Activated T-helper 2 cell treated with anti-CD3 and anti-CD28 coated beads, Interferon-gamma antibody, Interleukin-2, Interleukin-4, amounts not matched to agents 10 μg/mL and 5 μg/mL and 100 μg/mL, durations not matched to agents 14 hours and 24 hours and 36 hours (primary cell): ENCODE measurements around the gene PLCG1. TPM values are rescaled to one million over a fixed set of nuclear protein-coding genes. Genes with fewer than 3 reads are reported as not detected.

Experiments
- DNase-seq: peaks from one replicate; pipeline ENCODE4 v3.0.0; 2021; ENCODE audit warnings: low spot score
- H3K27ac Mint-ChIP-seq: one replicate; pipeline ENCODE4 v1.8.0; 2021; ENCODE audit warnings: mixed read lengths
- H3K27me3 Mint-ChIP-seq: one replicate; pipeline ENCODE4 v1.8.0; 2021; ENCODE audit warnings: low read depth, mixed read lengths
- H3K36me3 Mint-ChIP-seq: one replicate; pipeline ENCODE4 v1.8.0; 2021; ENCODE audit warnings: low read depth, mixed read lengths
- H3K4me1 Mint-ChIP-seq: one replicate; pipeline ENCODE4 v1.8.0; 2021; ENCODE audit warnings: low read depth, mixed read lengths
- H3K4me3 Mint-ChIP-seq: one replicate; pipeline ENCODE4 v1.8.0; 2021; ENCODE audit warnings: low read depth, mild to moderate bottlenecking, moderate library complexity, mixed read lengths
- H3K9me3 Mint-ChIP-seq: one replicate; pipeline ENCODE4 v1.8.0; 2021; ENCODE audit warnings: mixed read lengths
- intact Hi-C: fragments of 100-400 bp; cut with micrococcal nuclease; formaldehyde crosslinking; loops from one replicate; pipeline ENCODE4 v1.15.1; 2023
- total RNA-seq: library from RNA; stranded (reverse); gene quantifications from 2 replicates; pipeline ENCODE4 v1.2.3, GENCODE V29; 2022

The PLCG1 gene
- total RNA-seq, 1 donor from 2014 or later: 187 TPM

GRCh38 chr20:41204304-41205265, 67.2 kb downstream of the PLCG1 start:
- H3K36me3 Mint-ChIP-seq: peaks cover 7% of the 10 kb centered on the region
- H3K9me3 Mint-ChIP-seq: no peaks in the 10 kb centered on the region
- intact Hi-C loops: no loop called here
- H3K27me3 Mint-ChIP-seq: peaks cover 8% of the 10 kb centered on the region
- no peak overlapping the region for H3K4me3 Mint-ChIP-seq
- H3K4me1 Mint-ChIP-seq: no peaks in the 10 kb centered on the region
- H3K27ac Mint-ChIP-seq: no peak overlapping the region
- DNase-seq: no peak

GRCh38 chr20:41205313-41205712, 68.0 kb downstream of the PLCG1 start:
- Mint-ChIP-seq H3K4me3 (no peak overlapping the region), H3K27me3 (peaks cover 8% of the 10 kb centered on the region), H3K27ac (no peak overlapping the region), H3K36me3 (peaks cover 3% of the 10 kb centered on the region), H3K4me1 (no peaks in the 10 kb centered on the region), H3K9me3 (no peaks in the 10 kb centered on the region)
- intact Hi-C loops: no loop called here
- no peak for DNase-seq

- intact Hi-C loops: no loop called here
- H3K4me3 Mint-ChIP-seq: no peak overlapping the region
- H3K9me3 Mint-ChIP-seq: no peaks in the 10 kb centered on the region
Measured at GRCh38 chr20:41213150-41213820, 75.9 kb downstream of the PLCG1 start.

GRCh38 chr20:41214202-41214601, 76.9 kb downstream of the PLCG1 start:
- no peak overlapping the region for H3K4me3 Mint-ChIP-seq
- intact Hi-C loops: no loop called here
- H3K36me3 Mint-ChIP-seq: no peaks in the 10 kb centered on the region
- H3K27me3 Mint-ChIP-seq: peaks cover 5% of the 10 kb centered on the region
- no peaks in the 10 kb centered on the region for H3K4me1 Mint-ChIP-seq
- no peak overlapping the region for H3K27ac Mint-ChIP-seq
- DNase-seq: no peak
- H3K9me3 Mint-ChIP-seq: no peaks in the 10 kb centered on the region

More at GRCh38 chr20:41213150-41213820, 75.9 kb downstream of the PLCG1 start:
- Mint-ChIP-seq H3K27me3 (peaks cover 6% of the 10 kb centered on the region), H3K4me1 (no peaks in the 10 kb centered on the region), H3K36me3 (no peaks in the 10 kb centered on the region), H3K27ac (no peak overlapping the region)
- no peak for DNase-seq

GRCh38 chr20:41214666-41215065, 77.3 kb downstream of the PLCG1 start:
- DNase-seq: no peak
- intact Hi-C loops: no loop called here
- Mint-ChIP-seq H3K4me3 (no peak overlapping the region), H3K4me1 (no peaks in the 10 kb centered on the region), H3K9me3 (no peaks in the 10 kb centered on the region), H3K36me3 (no peaks in the 10 kb centered on the region), H3K27me3 (peaks cover 3% of the 10 kb centered on the region), H3K27ac (no peak overlapping the region)

GRCh38 chr20:41217422-41217821, 80.1 kb downstream of the PLCG1 start:
- no peak overlapping the region for H3K4me3 Mint-ChIP-seq
- H3K36me3 Mint-ChIP-seq: no peaks in the 10 kb centered on the region
- intact Hi-C loops: no loop called here
- peaks cover 3% of the 10 kb centered on the region for H3K27me3 Mint-ChIP-seq
- no peaks in the 10 kb centered on the region for H3K4me1 Mint-ChIP-seq
- H3K27ac Mint-ChIP-seq: no peak overlapping the region
- no peaks in the 10 kb centered on the region for H3K9me3 Mint-ChIP-seq
- DNase-seq: no peak

GRCh38 chr20:41218466-41218865, 81.1 kb downstream of the PLCG1 start:
- no peaks in the 10 kb centered on the region for H3K4me1 Mint-ChIP-seq
- H3K36me3 Mint-ChIP-seq: no peaks in the 10 kb centered on the region
- H3K4me3 Mint-ChIP-seq: no peak overlapping the region
- H3K27ac Mint-ChIP-seq: no peak overlapping the region
- H3K9me3 Mint-ChIP-seq: no peaks in the 10 kb centered on the region
- H3K27me3 Mint-ChIP-seq: peaks cover 3% of the 10 kb centered on the region
- DNase-seq: no peak
- intact Hi-C loops: no loop called here

- no peak overlapping the region for H3K27ac Mint-ChIP-seq
- no peaks in the 10 kb centered on the region for H3K9me3 Mint-ChIP-seq
- no peak for DNase-seq
- no peak overlapping the region for H3K4me3 Mint-ChIP-seq
- peaks cover 3% of the 10 kb centered on the region for H3K27me3 Mint-ChIP-seq
- intact Hi-C loops: no loop called here
- no peaks in the 10 kb centered on the region for H3K4me1 Mint-ChIP-seq
- H3K36me3 Mint-ChIP-seq: no peaks in the 10 kb centered on the region
Measured at GRCh38 chr20:41219824-41220223, 82.5 kb downstream of the PLCG1 start.

- Mint-ChIP-seq H3K27me3 (peaks cover 3% of the 10 kb centered on the region), H3K9me3 (no peaks in the 10 kb centered on the region), H3K36me3 (no peaks in the 10 kb centered on the region), H3K4me1 (no peaks in the 10 kb centered on the region), H3K4me3 (no peak overlapping the region), H3K27ac (no peak overlapping the region)
- no peak for DNase-seq
- intact Hi-C loops: no loop called here
Measured at GRCh38 chr20:41221614-41222218, 84.4 kb downstream of the PLCG1 start.

- Mint-ChIP-seq H3K4me3 (no peak overlapping the region), H3K27me3 (peaks cover 3% of the 10 kb centered on the region), H3K9me3 (no peaks in the 10 kb centered on the region), H3K4me1 (no peaks in the 10 kb centered on the region), H3K27ac (no peak overlapping the region), H3K36me3 (no peaks in the 10 kb centered on the region)
- intact Hi-C loops: no loop called here
- no peak for DNase-seq
Measured at GRCh38 chr20:41222296-41222695, 85.0 kb downstream of the PLCG1 start.

- Mint-ChIP-seq H3K4me1 (no peaks in the 10 kb centered on the region), H3K27me3 (no peaks in the 10 kb centered on the region), H3K4me3 (no peak overlapping the region), H3K27ac (no peak overlapping the region), H3K9me3 (no peaks in the 10 kb centered on the region), H3K36me3 (no peaks in the 10 kb centered on the region)
- intact Hi-C loops: no loop called here
- no peak for DNase-seq
Measured at GRCh38 chr20:41222703-41223102, 85.4 kb downstream of the PLCG1 start.

- no peaks in the 10 kb centered on the region for H3K27me3 Mint-ChIP-seq
- no peaks in the 10 kb centered on the region for H3K36me3 Mint-ChIP-seq
- H3K27ac Mint-ChIP-seq: no peak overlapping the region
- no peaks in the 10 kb centered on the region for H3K9me3 Mint-ChIP-seq
- intact Hi-C loops: no loop called here
- DNase-seq: no peak
- H3K4me1 Mint-ChIP-seq: peaks cover 1% of the 10 kb centered on the region
- H3K4me3 Mint-ChIP-seq: no peak overlapping the region
Measured at GRCh38 chr20:41223112-41223511, 85.8 kb downstream of the PLCG1 start.

- H3K27ac Mint-ChIP-seq: no peak overlapping the region
- no peaks in the 10 kb centered on the region for H3K36me3 Mint-ChIP-seq
- DNase-seq: no peak
- intact Hi-C loops: no loop called here
- no peaks in the 10 kb centered on the region for H3K27me3 Mint-ChIP-seq
- H3K9me3 Mint-ChIP-seq: no peaks in the 10 kb centered on the region
- peaks cover 9% of the 10 kb centered on the region for H3K4me1 Mint-ChIP-seq
- no peak overlapping the region for H3K4me3 Mint-ChIP-seq
Measured at GRCh38 chr20:41224281-41224680, 86.9 kb downstream of the PLCG1 start.
